Amniotic stem cell (primary cell): Measurements from ENCODE around the gene DMRTC1B.
"Not testable (repeated sequence)": the region's sequence is repeated elsewhere in the genome, so short reads cannot be mapped to it uniquely, and the experiment has no call there.

Source experiments
- DNase-seq: peaks from one replicate; lab custom pipeline; 2025; lab: John Stamatoyannopoulos, UW

Gene DMRTC1B, protein sequence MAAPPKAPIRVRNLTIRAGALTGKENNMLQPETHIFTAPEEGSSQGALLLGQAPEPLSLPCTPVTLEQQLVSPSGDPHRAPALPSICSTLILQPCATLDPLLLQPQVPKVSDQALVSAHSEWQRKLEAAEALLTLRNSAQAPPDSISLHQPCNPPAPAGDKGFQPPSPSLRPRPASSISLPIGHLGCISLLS

DNA sequence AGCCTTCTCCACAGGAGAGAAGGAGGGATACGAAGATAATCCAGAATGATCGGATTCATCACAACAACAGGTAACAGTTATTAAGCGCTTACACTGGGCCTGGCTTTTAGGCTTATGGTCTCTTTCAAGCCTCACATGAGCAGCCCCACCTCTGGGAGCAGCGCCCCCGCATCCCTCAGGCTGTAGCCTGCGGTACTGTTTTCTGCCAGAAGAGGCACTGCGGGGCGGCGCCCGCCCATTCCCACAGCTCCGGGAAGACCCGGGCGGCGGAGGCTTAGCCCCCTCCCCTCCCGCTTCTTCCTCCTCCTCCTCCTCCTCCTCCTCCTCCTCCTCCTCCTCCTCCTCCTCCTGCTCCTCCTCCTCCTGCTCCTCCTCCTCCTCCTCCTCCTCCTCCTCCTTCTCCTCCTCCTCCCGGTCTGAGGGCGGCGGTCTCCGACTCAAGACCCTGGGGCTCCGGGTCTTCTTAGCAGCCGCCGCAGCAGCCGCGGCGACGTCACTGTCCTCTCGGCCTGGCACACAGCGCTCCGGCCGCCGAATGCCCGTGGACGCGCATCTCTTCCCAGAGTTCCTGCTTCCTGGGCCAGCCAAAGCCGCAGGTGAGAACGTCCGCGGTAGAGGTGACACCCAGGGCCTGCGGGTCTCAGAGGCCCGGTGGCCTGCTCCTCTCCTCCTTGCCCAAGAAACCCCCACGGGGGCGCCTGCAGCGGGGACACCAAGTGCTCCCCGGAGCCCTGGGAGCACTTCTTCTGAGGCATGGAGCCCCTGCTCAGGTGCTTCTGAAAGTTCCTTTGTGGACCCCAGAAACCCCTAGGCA, at the start of gene DMRTC1B:
TSS of gene DMRTC1B (plus strand) at position 238 of the 814 bp plus-strand sequence. CDS start 68,246 bp downstream, outside the sequence.
- DNase-seq = not testable (repeated sequence)

DNA sequence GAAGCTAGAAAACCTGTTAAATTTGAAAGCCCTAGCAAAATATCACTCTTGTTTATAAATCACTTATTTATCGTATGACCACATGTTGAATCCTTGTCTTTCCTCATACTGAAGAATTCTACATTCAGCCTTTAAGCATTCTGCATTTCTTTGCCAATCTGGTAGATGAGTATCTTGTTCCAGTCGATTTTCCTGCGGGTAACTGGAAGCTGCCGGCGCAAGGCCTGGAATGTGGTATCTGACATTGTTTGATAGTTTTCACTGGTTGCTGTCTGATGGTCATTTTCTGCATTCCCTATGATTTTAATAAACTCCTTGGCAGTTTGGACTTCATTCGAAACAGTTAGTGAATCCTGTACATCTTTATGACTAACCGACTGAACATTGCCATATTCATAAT, 48.8 kb upstream of the DMRTC1B start:
- DNase-seq = no peak

DNA sequence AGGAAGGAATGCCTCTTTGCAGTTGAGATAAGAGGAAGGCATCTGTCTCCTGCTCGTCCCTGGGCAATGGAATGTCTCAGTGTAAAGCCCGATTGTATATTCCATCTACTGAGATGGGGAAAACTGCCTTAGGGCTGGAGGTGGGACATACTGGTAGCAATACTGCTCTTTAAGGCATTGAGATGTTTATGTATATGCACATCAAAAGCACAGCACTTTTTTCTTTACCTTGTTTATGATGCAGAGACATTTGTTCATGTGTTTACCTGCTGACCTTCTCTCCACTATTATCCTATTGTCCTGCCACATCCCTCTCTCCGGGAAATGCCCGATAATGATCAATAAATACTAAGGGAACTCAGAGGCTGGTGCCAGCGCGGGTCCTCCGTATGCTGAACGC, 43.1 kb upstream of the DMRTC1B start:
- not testable (repeated sequence) for DNase-seq

DNA sequence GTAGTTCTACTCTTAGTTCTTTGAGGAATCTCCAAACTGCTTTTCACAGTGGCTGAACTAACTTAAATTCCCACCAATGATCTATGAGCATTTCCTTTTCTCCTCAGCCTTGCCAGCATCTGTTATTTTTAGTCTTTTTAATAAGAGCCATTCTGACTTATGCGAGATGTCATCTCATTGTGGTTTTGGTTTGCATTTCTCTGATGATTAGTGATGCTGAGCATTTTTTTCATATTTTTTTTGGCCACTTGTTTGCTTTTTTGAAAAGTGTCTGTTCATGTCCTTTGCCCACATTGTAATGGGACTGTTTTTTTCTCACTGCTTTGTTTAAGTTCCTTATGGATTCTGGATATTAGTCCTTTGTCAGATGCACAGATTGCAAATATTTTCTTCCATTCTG, 41.1 kb upstream of the DMRTC1B start:
- no peak for DNase-seq

DNA sequence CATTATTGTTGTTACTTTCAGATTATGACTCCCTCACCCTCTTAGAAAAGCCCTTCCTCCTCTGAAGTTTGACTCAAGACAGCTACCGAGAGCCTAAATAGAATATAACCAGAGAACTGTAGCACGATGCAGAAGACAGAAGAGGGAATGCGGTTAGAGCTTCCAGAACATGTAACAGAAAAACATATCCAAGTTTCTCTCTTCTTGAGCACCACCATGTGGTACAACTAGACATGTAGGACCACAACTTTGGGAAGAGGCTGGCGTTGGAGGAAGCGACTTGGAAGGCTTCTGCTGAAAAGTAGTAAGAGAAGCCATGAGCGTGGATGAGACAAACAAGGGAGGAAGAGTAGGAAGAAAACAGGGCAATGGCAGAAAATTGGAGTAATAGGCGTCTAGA, 31.1 kb upstream of the DMRTC1B start:
- DNase-seq = not testable (repeated sequence)

DNA sequence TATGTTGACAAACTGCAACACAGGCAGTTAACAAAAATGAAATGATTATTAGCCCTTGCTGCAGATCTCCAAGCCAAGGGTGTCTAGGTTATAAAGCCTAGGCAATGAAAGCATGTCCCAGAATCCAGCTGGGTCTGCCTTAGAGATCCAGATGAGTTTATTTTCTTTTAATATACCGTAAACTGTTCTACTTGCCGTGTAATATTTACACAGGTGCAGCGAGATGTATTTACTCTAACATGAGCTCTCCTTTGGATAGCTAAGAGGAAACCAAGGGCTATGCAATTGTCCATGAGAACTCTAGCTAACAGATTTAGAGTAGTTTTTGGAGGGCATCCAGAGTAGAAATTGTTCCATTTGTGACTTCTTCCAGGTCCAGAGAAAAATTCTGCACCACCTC, 28.1 kb upstream of the DMRTC1B start:
- DNase-seq = not testable (repeated sequence)

DNA sequence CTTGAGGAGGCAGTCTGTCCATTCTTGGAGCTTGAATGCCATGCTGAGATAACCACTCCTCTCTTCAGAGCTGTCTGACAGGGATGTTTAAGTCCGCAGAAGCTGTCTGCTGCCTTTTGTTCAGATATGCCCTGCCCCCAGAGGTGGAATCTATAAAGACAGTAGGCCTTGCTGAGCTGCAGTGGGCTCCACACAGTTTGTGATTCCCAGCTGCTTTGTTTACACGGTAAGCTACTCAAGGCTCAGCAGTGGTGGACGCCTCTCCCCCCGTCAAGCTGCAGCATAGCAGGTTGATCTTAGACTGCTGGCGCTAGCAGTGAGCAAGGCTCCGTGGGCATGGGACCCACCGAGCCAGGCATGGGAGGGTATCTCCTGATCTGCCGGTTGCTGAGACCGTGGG, 16.2 kb upstream of the DMRTC1B start:
- DNase-seq = not testable (repeated sequence)

DNA sequence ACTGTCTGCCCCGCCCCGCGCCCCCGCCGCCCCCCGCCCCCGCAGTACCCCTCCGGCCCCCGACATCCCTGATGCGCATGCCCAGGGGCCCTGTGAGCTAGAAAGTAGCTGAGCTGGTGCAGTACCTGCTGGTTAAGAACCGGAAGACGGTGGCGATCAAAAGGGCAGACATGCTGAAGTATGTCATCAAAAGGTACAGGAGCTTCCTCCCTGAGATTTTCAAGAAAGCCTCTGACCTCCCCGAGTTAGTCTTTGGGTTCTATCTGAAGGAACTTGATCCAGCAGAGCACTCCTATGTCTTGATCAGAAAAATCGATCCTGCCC, 739 bp downstream of the DMRTC1B start:
- not testable (repeated sequence) for DNase-seq

DNA sequence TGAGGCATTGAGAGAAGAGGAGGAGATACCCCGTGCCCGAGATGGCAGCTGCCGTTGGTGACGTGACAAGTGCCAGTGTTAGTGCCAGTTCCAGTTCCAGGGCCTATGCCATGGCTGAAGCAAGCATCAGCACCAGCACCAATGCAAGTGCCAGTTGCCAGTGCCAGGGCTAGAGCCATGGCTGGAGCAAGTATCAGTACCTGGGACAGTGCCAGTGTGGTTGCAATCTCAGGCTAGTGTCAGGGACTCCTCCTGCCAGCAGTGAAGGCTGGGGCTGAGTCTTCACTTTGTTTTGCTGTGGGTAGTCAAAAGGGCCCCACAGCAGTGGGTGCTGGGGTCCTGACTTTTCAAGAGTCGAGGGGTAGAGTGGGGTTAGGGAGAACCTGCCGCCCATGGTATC, 1.5 kb downstream of the DMRTC1B start:
- DNase-seq = not testable (repeated sequence)

DNA sequence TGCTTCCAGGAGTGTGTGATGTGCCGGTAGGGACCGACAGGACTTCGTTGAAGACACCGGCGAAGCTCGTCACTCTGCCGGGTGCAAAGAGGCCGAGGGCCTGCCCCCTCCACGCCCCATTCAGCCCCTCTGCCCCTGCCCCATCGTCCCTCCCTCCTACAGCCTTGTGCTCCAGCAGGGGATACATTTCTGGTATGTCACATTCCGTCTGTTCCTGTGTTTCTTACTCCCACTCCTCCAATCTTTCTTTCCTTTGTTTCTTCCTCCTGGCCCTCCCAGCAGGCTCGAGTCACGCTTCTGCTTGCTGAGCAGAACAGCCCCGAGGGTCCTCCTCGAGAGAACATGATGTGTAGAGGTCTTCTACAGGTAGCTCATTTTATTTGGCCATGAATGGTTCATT, 5.9 kb downstream of the DMRTC1B start, which contains the start of gene FAM236B:
TSS of gene FAM236B (minus strand) at position 101 of the 400 bp plus-strand sequence. CDS start at position 1, 100 bp downstream.
- DNase-seq = not testable (repeated sequence)

DNA sequence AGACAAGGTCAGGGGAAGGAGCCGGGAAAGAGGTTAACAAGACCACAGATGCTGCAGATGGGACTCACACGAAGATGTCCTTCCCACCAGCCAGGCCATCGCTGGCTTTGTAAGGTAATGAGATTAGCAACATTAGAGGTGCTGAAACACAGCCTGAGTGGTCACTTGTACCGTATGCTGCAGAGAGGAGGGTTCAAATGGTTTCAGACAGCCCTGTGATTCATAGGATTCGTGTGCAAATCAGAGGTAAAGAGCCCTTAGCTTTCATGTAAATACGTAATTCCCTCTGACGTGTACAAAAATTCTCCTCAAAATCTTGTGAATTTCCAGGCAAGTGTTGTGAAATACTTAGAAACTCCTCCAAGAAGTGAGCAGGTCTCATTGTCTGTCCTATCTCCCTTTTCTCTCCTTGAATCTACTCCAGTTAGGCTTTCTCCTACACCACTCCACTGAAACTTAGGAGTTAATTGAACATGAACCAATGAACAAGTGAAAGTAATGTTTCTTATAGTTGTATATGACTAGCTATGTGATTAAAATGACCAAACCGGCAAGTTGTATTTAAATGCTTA, 6.8 kb downstream of the DMRTC1B start:
- DNase-seq = not testable (repeated sequence)

DNA sequence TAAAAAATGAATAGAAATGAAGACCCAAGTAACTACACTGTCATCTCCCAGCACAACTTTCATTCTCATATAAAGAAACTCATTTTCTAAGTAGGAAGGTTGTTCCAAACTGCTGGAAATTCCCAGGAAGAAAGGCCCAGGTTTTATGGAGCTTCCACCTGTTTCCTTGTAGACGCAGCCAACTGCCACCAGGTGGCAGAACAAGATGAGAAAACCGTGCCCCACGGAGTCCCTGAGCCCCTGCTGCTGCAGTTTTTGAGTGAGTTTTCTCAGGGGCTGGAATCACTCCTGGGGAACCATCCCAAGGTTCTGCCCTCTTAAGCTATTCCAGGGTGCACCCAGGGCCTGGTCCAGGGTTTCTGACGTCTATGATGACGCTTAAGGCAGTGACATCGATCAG, 7.3 kb downstream of the DMRTC1B start:
- DNase-seq = not testable (repeated sequence)

DNA sequence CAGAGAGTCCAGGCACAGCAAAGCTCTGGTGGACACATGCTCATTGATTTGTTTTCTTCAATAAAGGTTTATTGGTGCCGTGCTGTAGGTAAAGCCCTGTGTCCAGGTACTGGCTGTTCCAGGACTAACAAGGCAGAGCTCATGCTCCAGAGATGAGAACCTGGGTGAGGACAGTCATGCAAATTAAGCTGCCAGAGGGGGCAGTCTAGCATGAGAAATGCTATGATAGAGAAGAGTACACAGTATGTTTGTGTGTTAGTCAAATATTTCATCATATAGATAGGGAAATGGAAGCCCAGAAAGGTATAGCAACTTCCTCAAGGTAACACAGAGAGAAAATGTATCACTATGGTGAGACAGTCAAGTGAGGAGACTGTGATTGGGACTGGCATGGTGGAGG, 11.5 kb downstream of the DMRTC1B start:
- DNase-seq = not testable (repeated sequence)

DNA sequence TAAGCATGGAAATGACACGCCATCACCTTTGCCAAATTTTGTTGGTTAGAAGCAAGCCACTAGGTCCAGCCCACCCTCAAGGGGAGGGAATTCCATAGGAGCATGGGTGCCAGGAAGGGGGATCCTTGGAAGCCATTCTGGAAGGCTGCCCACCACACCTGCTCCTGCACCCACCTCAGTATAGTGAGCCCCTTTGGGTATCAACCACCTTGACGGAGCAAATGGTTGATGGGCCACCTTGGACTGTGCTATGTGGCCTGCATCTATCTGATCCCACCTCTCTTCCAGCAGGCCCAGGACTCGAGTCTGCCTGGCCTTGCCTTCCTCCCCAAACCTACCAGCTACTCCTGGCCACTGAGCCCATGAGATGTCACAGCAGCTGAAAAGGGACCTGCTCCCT, 13.7 kb downstream of the DMRTC1B start:
- not testable (repeated sequence) for DNase-seq

DNA sequence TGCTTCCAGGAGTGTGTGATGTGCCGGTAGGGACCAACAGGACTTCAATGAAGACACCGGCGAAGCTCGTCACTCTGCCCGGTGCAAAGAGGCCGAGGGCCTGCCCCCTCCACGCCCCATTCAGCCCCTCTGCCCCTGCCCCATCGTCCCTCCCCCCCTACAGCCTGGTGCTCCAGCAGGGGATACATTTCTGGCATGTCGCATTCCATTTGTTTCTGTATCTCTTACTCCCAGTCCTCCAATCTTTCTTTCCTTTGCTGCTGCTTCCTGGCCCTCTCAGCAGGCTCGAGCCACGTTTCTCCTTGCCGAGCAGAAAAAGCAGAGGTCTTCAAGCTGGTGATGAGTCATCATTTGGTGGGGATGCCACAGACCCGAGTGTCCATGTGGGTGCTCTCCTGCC, 31.4 kb downstream of the DMRTC1B start, which contains the start of gene FAM236D:
TSS of gene FAM236D (minus strand) at position 101 of the 400 bp plus-strand sequence. CDS start at position 1, 100 bp downstream.
- not testable (repeated sequence) for DNase-seq

DNA sequence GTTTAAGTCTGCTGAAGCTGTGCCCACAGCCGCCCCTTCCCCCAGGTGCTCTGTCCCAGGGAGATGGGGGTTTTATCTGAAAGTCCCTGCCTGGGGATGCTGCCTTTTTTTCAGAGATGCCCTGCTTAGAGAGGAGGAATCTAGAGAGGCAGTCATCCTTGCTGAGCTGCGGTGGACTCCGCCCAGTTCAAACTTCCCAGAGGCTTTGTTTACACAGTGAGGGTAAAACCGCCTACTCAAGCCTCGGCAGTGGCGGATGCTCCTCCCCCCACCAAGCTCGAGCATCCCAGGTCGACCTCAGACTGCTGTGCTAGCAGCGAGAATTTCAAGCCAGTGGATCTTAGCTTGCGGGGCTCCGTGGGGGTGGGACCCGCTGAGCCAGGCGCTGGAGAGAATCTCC, 54.0 kb downstream of the DMRTC1B start:
- DNase-seq = not testable (repeated sequence)

DNA sequence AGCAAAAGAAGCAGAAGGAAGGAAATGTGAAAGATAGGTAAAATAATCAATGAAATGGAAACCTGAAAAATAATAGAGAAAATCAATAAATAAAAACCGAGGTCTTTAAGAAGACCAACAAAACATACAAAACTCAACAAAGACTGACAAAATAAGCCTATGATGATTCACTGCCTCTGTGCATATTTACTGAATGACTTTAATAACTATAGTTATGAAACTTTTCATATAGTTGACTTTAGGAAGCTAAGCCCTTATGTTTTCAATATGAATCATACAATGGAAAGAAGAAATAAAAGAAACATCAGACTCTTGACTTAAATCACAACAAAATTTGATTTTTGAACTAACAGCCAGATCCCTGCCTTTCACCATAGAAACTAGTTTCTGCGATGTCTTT, 60.8 kb downstream of the DMRTC1B start:
- not testable (repeated sequence) for DNase-seq

DNA sequence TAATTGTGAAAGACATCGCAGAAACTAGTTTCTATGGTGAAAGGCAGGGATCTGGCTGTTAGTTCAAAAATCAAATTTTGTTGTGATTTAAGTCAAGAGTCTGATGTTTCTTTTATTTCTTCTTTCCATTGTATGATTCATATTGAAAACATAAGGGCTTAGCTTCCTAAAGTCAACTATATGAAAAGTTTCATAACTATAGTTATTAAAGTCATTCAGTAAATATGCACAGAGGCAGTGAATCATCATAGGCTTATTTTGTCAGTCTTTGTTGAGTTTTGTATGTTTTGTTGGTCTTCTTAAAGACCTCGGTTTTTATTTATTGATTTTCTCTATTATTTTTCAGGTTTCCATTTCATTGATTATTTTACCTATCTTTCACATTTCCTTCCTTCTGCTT, 106.2 kb downstream of the DMRTC1B start:
- not testable (repeated sequence) for DNase-seq

DNA sequence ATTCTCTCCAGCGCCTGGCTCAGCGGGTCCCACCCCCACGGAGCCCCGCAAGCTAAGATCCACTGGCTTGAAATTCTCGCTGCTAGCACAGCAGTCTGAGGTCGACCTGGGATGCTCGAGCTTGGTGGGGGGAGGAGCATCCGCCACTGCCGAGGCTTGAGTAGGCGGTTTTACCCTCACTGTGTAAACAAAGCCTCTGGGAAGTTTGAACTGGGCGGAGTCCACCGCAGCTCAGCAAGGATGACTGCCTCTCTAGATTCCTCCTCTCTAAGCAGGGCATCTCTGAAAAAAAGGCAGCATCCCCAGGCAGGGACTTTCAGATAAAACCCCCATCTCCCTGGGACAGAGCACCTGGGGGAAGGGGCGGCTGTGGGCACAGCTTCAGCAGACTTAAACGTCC, 113.0 kb downstream of the DMRTC1B start:
- not testable (repeated sequence) for DNase-seq
